ENCODE measurements around the gene CDH22. TPM values are rescaled to one million over a fixed set of nuclear protein-coding genes. Genes with fewer than 3 reads are reported as not detected.

CDH22 gene
- total RNA-seq, 3 donors from 2014 or later = 0.15 to 0.66 (median 0.16) TPM

DNA sequence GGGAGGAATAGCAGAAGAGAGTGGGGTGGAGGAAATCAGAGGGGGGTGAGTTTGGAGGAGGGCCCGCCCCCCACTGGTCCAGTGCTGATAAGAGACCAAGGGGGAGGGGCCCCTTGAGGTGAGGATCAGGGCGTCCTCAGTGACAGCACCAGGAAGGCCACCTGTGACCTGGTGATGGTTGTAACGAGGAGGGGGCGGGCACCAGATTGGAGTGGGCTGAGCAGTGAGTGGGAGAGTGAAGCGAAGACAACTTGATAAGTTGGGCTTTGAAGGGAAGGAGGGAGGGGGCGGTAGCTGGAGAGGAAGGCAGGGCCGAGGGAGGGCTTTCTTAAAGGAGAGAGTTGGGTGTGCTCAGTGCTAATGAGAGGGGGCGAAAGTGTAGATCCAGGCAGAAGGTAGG lies 30.7 kb downstream of the CDH22 start:
- TF ChIP-seq, protein P1, sequence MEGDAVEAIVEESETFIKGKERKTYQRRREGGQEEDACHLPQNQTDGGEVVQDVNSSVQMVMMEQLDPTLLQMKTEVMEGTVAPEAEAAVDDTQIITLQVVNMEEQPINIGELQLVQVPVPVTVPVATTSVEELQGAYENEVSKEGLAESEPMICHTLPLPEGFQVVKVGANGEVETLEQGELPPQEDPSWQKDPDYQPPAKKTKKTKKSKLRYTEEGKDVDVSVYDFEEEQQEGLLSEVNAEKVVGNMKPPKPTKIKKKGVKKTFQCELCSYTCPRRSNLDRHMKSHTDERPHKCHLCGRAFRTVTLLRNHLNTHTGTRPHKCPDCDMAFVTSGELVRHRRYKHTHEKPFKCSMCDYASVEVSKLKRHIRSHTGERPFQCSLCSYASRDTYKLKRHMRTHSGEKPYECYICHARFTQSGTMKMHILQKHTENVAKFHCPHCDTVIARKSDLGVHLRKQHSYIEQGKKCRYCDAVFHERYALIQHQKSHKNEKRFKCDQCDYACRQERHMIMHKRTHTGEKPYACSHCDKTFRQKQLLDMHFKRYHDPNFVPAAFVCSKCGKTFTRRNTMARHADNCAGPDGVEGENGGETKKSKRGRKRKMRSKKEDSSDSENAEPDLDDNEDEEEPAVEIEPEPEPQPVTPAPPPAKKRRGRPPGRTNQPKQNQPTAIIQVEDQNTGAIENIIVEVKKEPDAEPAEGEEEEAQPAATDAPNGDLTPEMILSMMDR (IDR thresholded peaks at IDR 0.05) = no peak
- Histone ChIP-seq H3K4me1 (no peaks in the 10 kb centered on the region), H3K4me3 (no peak overlapping the region), H3K27me3 (peaks cover 0 to 44% of the 10 kb centered on the region in 2 donors), H3K36me3 (no peaks in the 10 kb centered on the region), H3K9me3 (peaks cover 11 to 16% of the 10 kb centered on the region in 2 donors), H3K27ac (no peak overlapping the region)
- intact Hi-C loops (cut with DNase I; ENCODE audit: low total_unique reads) = no loop called here
- no peak for DNase-seq (ENCODE audit: low spot score in 2 of 2)

DNA sequence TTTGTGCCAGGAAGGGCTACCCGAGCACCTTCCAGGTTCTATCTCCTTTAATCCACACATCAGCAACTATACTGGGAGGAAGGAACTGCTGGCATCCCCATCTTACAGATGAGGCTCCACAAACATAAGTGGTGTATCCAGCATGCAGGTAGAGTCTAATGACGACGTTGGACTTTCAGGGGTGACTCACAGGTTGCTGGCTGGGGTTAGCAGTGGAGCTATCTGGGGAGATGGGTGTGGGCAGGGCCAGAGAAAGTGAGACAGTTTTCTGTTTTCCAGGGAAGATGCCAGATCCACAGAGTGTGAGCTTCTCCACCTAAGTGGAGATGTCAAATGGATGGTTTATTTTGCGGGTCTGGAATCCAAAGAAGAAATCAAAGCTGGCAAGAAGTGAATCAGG lies 31.8 kb downstream of the CDH22 start:
- TF ChIP-seq, protein P1 (IDR thresholded peaks at IDR 0.05) = no peak
- no peak for TF ChIP-seq POLR2A (IDR thresholded peaks at IDR 0.05)
- no peak for TF ChIP-seq POLR2AphosphoS5 (IDR thresholded peaks at IDR 0.05)
- peaks cover 0 to 37% of the 10 kb centered on the region in 2 donors for H3K27me3 ChIP-seq
- no peak overlapping the region for H3K27ac ChIP-seq
- no peak for DNase-seq (ENCODE audit: low spot score in 2 of 2)
- peaks cover 11 to 20% of the 10 kb centered on the region in 2 donors for H3K9me3 ChIP-seq
- intact Hi-C loops (cut with DNase I; ENCODE audit: low total_unique reads) = no loop called here
- H3K4me1 ChIP-seq = no peaks in the 10 kb centered on the region
- H3K36me3 ChIP-seq = no peaks in the 10 kb centered on the region
- no peak overlapping the region for H3K4me3 ChIP-seq

DNA sequence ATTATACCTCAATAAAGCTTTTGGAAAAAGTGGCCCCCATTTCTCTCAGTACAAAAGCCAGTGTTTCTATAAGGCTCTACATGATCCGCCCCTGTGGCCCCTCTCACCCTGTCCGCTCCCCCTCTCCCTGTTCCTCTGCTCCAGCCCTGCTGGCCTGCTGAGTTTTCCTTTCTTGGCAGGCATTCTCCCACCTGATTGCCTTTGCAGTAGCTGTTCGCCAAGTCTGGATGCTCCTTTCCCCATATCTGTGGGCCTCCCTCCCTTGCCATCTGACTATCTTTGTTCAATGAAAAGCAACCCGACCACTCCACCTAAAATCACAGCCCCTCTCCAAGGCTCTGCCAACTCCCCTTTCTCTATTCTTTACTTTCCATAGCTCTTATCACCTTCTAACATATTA lies 33.2 kb downstream of the CDH22 start:
- Histone ChIP-seq H3K4me3 (no peak overlapping the region), H3K27me3 (peaks cover 0 to 30% of the 10 kb centered on the region in 2 donors), H3K4me1 (no peaks in the 10 kb centered on the region), H3K27ac (no peak overlapping the region), H3K36me3 (no peaks in the 10 kb centered on the region), H3K9me3 (peaks cover 11 to 20% of the 10 kb centered on the region in 2 donors)
- no peak for TF ChIP-seq POLR2AphosphoS5 (IDR thresholded peaks at IDR 0.05)
- intact Hi-C loops (cut with DNase I; ENCODE audit: low total_unique reads) = no loop called here
- DNase-seq (ENCODE audit: low spot score in 2 of 2) = no peak

DNA sequence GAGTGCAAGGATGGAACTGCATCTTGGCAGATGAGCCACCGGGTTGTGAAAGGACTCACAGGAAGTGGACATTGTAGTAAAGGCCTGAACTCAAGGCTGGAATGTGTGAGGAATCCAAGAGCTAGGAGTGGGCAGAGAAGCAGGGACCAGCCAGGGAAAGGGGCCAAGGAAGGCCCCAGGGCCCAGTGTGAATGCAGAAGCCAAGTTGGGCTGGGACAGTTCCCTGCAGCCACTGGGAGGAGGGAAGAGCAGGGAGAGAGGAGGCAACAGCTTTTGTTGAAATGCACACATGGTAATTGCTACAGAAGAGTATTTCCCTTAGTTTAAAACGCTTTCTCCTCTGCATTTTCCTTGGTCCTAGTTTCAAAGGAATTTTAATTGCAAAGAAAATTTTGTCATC lies 34.6 kb downstream of the CDH22 start:
- peak in 1 of 2 donors; percentile 23 for DNase-seq (ENCODE audit: low spot score in 2 of 2)
- Histone ChIP-seq H3K4me1 (no peaks in the 10 kb centered on the region), H3K36me3 (no peaks in the 10 kb centered on the region), H3K27ac (no peak overlapping the region), H3K27me3 (peaks cover 0 to 24% of the 10 kb centered on the region in 2 donors), H3K4me3 (no peak overlapping the region), H3K9me3 (peaks cover 11 to 20% of the 10 kb centered on the region in 2 donors)
- TF ChIP-seq POLR2AphosphoS5 (IDR thresholded peaks at IDR 0.05) (no peak), POLR2A (IDR thresholded peaks at IDR 0.05) (no peak)
- TF ChIP-seq, protein P1 (IDR thresholded peaks at IDR 0.05) = no peak
- intact Hi-C loops (cut with DNase I; ENCODE audit: low total_unique reads) = no loop called here

DNA sequence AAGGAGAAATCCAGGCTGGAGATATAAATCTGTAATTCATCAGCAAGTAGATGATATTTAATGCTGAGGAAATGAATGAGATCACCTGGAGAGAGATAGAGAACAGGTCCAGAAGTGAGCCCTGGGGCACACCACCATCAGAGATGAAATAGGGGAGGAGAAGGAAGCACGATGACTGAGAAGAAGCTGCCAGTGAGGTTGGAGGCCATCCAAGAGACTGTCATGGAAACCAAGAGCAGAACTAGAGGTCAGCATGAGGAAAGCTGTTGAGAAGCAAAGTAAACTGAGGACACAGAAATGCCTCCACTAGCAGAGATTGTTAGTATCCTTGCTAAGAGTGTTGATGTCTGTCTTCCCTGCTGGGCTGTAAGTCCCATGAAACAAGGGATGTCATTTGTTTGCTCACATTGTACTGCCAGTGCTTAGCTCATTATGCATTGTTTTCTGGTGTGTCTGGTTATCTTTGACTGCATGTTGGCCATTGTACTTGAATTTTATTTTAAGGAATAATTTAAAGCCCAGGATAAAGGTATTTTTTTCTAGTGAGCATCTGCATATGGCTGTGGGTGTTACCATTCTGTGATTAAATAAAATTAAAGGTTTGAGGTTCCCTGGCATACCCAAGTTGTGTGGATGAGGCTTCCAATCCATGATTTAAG lies 35.8 kb downstream of the CDH22 start:
- Histone ChIP-seq H3K4me3 (no peak overlapping the region), H3K27me3 (peaks cover 0 to 18% of the 10 kb centered on the region in 2 donors), H3K36me3 (no peaks in the 10 kb centered on the region), H3K4me1 (no peaks in the 10 kb centered on the region), H3K9me3 (peaks cover 11 to 20% of the 10 kb centered on the region in 2 donors), H3K27ac (no peak overlapping the region)
- intact Hi-C loops (cut with DNase I; ENCODE audit: low total_unique reads) = no loop called here
- DNase-seq (ENCODE audit: low spot score in 2 of 2) = no peak
- TF ChIP-seq, protein P1 (IDR thresholded peaks at IDR 0.05) = no peak
- no peak for TF ChIP-seq POLR2A (IDR thresholded peaks at IDR 0.05)
- no peak for TF ChIP-seq POLR2AphosphoS5 (IDR thresholded peaks at IDR 0.05)
